Epidermal melanocyte (primary cell): ENCODE results near the gene HCST.
A peak's percentile ranks its signal among the peaks of the same experiment; 100 is the strongest.

Experiments used
- DNase-seq: peaks from one replicate; pipeline ENCODE4 v3.0.0; 2011; ENCODE audit warnings: low spot score; ENCODE audit not compliant: insufficient read length

Gene HCST

DNA sequence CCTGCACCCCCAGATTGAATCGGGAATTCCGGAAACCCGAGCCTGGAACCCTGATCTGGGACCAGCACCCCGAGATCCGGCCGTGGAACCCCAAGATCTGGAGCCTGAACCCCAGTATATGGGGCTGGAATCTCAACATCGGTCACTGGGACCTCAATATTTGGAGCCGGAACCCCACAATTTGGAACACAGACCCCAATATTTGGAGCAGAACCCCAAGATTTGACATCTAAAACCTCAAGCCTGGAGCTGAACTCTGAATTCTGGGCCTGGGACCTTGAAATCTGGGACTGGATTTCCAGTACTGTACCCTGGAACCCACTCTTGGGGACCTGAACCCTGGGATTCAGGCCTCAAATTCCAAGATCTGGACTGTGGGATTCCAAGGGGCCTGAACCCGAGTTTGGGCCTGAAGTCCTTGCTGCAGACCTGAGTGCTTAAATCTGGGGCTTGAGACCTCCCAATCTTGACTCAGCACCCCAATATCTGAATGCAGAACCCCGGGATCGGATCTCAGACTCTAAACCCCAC lies 34.5 kb downstream of the HCST start:
- DNase-seq: no peak

DNA sequence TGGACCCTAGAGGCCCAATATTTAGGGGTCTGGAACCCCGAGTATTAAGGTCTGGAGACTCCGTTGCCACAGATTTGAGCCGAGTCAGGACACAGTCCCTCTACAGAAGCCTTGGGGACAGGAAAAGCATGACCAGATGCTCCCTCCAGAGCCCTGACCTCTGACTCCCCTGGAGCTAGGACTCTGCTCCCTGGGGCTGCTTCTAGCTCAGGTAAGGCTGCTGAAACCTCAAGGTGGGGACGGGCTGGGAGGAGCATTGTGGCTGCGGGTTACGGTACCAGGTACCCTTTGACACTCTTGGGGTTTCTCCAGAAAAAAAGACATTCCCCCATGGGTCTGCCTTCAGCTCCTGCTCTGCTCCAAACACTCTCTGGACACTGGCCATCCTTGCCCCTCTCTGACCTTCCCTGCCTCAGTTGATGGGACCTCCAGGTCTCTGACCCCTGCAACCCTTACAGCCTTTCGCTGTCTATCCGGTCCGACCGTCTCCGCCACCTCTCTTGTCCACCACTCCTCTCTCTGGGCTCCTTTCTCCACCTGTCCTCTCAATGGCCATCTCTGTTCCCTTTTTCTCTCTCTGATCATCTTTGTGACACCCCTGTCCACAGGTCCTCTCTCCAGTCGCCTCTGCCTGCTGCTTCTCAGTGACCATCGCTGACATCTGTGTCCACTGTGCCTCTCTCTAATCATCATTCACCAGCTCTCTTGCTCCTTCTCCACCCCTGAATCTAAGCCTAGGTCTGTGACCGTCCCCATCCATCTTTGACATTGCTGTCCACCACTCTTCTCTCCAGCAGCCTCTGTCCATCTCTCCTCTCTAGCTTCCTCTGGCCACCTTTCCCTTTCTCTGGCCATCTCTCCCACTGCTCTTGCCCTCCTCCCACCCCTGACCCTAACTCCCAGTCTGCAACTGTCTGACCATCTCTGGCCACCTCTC lies 35.3 kb downstream of the HCST start:
- no peak for DNase-seq

DNA sequence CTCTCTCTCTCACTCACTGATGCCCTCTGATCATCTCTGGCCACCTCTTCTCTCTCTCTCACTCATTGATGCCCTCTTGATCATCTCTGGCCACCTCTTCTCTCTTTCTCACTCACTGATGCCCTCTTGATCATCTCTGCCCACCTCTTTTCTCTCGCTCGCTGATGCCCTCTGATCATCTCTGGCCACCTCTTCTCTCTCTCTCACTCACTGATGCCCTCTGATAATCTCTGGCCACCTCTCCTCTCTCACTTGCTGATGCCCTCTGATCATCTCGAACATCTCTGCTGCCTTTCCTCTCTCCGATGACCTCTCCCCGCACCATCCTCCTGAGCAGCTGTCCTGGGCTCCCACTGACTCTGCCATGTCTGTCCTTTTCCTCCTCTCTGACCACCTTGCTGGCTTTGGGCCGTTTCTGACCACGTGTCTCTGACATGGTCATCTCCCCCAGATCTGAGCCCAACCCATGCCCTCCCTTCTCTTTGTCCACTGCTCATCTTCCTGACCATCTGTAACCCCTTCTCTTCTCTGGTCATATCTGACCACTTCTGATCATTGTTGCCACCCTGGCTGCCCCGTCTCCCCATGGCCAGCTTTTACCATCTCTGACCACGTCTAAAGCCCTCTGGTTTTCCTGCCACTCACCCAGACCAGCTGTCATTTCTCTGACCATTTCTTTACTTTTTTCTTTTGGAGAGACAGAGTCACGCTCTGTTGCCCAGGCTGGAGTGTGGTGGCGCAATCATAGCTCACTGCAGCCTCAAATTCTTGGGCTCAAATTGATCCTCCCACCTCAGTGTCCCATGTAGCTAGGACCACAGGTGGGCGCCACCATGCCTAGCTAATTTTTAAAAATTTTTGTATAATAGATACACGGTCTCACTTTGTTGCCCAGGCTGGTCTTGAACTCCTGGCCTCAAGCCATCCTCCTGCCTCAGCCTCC lies 36.2 kb downstream of the HCST start:
- DNase-seq: no peak

DNA sequence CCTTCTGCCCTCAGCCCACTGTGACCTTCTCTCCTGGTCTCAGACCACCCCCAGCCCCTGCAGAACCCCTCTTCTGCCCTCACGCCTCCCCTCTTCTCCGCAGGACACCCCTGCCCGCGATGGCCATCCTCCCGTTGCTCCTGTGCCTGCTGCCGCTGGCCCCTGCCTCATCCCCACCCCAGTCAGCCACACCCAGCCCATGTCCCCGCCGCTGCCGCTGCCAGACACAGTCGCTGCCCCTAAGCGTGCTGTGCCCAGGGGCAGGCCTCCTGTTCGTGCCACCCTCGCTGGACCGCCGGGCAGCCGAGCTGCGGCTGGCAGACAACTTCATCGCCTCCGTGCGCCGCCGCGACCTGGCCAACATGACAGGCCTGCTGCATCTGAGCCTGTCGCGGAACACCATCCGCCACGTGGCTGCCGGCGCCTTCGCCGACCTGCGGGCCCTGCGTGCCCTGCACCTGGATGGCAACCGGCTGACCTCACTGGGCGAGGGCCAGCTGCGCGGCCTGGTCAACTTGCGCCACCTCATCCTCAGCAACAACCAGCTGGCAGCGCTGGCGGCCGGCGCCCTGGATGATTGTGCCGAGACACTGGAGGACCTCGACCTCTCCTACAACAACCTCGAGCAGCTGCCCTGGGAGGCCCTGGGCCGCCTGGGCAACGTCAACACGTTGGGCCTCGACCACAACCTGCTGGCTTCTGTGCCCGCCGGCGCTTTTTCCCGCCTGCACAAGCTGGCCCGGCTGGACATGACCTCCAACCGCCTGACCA lies 37.2 kb downstream of the HCST start:
- DNase-seq: no peak

DNA sequence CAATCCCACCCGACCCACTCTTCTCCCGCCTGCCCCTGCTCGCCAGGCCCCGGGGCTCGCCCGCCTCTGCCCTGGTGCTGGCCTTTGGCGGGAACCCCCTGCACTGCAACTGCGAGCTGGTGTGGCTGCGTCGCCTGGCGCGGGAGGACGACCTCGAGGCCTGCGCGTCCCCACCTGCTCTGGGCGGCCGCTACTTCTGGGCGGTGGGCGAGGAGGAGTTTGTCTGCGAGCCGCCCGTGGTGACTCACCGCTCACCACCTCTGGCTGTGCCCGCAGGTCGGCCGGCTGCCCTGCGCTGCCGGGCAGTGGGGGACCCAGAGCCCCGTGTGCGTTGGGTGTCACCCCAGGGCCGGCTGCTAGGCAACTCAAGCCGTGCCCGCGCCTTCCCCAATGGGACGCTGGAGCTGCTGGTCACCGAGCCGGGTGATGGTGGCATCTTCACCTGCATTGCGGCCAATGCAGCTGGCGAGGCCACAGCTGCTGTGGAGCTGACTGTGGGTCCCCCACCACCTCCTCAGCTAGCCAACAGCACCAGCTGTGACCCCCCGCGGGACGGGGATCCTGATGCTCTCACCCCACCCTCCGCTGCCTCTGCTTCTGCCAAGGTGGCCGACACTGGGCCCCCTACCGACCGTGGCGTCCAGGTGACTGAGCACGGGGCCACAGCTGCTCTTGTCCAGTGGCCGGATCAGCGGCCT lies 37.9 kb downstream of the HCST start:
- DNase-seq: no peak

DNA sequence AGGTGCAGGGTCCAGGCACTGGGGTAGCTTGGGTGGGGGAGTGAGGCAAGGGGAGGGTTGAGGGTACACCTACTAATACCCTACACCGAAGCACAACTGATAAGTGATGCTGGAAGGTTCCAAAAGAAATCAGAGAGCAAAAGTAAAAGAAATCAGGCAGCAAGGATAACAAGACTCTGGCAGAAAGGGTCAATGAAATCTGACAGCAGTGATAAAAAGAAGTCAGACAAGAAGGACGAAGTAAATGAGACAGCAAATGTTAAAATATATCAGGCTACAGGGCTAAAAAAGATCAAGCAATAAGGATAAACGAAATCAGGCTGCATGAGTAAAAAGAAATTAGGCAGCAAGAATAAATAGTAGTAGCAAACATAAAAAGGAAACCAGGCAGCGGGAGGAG lies 38.5 kb downstream of the HCST start:
- DNase-seq: no peak

DNA sequence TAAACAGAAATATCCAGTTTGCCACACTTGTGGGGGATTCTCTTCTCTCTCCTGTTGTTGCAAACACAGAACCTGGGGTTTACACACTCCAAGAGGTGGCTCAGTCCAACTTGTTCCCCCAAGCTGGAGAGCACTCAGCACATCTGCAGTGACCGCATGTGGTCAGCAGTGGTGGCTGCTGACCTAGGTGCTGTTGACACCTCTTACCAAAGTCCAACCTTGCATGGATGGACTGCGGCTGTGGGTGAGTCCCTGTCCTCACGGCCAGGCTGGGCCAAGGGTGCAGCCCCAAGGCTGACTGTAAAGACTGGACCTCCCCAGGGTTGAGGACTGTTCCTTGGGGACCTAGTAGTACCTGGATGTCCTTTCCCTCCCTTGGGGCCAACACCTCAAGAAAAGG lies 39.9 kb downstream of the HCST start:
- DNase-seq: no peak

DNA sequence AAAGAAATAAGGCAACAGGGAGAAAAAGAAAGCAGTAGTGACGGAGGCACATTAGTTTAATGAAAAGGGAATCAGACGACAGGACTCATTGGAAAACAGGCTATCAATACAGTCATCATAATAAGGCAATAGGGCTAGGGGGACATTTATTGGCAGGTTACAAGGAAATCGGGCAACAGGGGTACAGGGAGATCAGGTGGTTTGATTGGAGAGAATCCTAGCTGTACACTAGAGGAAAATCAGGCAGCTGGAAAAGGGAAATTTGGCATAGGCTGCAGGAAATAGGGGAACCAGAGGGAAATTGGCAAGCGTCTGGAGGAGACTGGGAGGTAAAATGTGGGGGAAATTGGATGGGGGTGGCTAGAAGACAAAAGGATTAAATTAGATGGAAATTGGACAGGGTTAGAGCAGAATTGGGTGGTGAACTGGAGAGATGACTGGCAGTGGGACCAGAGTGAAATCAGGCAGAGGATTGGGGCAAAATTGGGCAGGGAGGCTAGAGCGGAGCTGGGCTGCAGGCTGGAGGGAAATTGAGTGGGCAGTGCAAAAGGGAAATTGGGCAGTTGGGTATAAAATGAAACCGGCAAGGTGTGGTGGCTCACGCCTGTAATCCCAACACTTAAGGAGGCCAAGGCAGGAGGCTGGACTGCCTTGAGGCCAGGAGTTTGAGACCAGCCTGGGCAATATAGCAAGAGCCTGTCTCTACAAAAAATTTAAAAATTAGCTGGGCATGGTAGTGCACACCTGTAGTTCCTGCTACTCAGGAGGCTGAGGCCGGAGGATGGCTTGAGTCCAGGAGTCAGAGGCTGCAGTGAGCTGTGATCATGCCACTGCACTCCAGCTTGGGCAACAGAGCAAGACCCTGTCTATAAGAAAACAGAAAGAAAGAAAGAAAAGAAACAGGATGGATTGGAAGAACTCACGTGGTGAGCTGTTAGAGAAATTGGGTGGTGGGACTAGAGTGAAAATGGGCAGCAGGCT lies 41.3 kb downstream of the HCST start:
- DNase-seq: no peak

DNA sequence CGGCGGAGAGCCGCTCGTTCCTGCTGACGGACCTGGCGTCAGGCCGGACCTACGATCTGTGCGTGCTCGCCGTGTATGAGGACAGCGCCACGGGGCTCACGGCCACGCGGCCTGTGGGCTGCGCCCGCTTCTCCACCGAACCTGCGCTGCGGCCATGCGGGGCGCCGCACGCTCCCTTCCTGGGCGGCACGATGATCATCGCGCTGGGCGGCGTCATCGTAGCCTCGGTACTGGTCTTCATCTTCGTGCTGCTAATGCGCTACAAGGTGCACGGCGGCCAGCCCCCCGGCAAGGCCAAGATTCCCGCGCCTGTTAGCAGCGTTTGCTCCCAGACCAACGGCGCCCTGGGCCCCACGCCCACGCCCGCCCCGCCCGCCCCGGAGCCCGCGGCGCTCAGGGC lies 42.2 kb downstream of the HCST start:
- no peak for DNase-seq

DNA sequence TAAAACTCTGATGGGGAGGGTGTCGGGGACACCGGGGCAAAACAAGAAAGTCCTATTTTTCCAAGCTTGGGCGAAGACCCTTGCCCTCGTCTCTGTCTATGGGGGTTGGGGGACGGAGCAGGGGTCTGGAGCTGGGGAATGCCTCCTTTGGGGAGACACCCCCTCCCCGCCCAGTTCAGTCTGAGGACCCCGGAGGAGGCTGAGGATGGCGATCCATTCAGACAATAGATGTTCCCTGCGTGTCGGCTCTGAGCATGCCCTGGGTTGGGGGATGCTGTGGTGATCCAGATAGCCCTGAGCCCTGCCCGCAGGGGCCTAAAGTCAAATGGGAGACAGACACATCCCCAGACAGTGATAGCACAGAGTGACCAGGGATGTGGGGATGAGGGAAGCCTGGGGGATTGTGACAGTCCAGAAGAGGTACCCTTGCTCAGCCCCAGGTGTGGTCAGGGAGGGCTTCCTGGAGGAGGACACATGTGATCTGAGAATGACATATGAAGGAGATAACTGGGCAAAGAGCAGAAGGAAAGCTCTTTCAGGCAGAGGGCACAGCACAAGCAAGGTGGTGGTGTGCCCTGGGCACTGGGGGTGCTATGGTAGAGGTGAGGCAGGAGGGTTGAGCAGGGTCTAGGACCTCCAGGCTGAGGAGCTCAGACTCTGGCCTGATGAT lies 42.9 kb downstream of the HCST start:
- no peak for DNase-seq

DNA sequence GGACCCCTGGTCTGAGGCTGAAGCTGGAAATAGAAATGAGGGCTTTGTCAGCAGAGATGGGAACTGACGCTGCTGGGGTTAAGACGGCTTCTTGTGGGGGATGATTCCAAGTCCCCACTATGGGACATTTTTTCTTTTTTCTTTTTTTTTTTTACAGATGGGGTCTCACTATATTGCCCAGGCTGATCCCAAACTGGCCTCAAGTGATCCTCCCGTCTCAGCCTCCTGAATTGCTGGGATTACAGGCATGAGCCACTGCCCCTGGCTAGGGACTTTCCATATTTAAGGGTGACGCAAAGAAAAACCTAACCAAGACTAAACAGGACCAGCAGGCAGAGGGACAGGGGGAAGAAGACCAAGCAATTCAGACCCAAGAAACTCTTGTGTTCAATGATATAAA lies 43.9 kb downstream of the HCST start:
- DNase-seq: no peak

DNA sequence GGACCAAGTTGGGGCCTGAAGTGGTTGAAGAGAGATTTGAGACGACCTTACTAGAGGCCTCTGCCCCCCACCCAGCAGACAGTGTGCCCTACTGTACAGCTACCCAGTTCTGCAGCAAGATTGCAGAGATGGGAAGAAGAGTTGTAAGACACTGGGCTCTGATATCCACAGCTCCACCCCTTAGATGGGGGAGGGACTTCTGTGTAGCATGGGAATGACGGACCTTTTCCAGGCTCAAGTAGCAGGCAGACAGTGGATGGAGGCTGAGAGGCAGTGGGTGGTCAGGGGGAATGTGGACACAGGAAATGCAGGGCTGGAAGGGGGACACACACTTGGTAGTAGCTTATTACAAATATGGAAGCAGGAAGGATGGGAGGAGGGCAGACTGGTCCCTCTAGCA lies 46.8 kb downstream of the HCST start:
- peak; percentile 30 for DNase-seq
